Iris pigment epithelial cell (primary cell): ENCODE results near the gene TTC31.
"Not testable (repeated sequence)": the region's sequence is repeated elsewhere in the genome, so short reads cannot be mapped to it uniquely, and the experiment has no call there.

Experiments
- DNase-seq: peaks from one replicate; pipeline ENCODE4 v3.0.0-alpha.2; 2011; ENCODE audit warnings: low read depth

The TTC31 gene

GRCh38 chr2:74482801-74483674 lies at the start of gene TTC31, which contains the start of gene CCDC142:
Gene TTC31, plus strand, starts transcription at chr2:74483081. Its CDS starts 15 bp downstream, at chr2:74483096.
Gene CCDC142, minus strand, starts transcription at chr2:74482998. Its CDS starts 161 bp downstream, at chr2:74482837.
- DNase-seq, result peak; percentile 96

GRCh38 chr2:74436111-74436805 lies 46.6 kb upstream of the TTC31 start:
- DNase-seq, result no peak

GRCh38 chr2:74436848-74437695 lies 45.8 kb upstream of the TTC31 start:
- DNase-seq, result no peak

- no peak for DNase-seq
Measured at GRCh38 chr2:74438248-74438647, 44.6 kb upstream of the TTC31 start.

GRCh38 chr2:74439373-74439772 lies 43.5 kb upstream of the TTC31 start:
- no peak for DNase-seq

GRCh38 chr2:74439803-74440377 lies 43.0 kb upstream of the TTC31 start:
- peak; percentile 36 for DNase-seq

GRCh38 chr2:74440378-74441169 lies 42.3 kb upstream of the TTC31 start:
- peak; percentile 68 for DNase-seq

- no peak for DNase-seq
Measured at GRCh38 chr2:74441170-74441689, 41.7 kb upstream of the TTC31 start.

- DNase-seq, result no peak
Measured at GRCh38 chr2:74441690-74442482, 41.0 kb upstream of the TTC31 start, which contains the start of gene RTKN. Gene RTKN, minus strand, starts transcription at chr2:74441937. Its CDS starts 121 bp downstream, at chr2:74441816.

- not testable (repeated sequence) for DNase-seq
Measured at GRCh38 chr2:74442483-74443297, 40.2 kb upstream of the TTC31 start.

- DNase-seq, result no peak
Measured at GRCh38 chr2:74444498-74445318, 38.2 kb upstream of the TTC31 start.

GRCh38 chr2:74447230-74447999 lies 35.5 kb upstream of the TTC31 start:
- DNase-seq, result no peak

- no peak for DNase-seq
Measured at GRCh38 chr2:74448771-74449170, 34.1 kb upstream of the TTC31 start.

GRCh38 chr2:74450570-74451190 lies 32.2 kb upstream of the TTC31 start:
- no peak for DNase-seq

- DNase-seq, result peak; percentile 98
Measured at GRCh38 chr2:74454654-74455511, 28.0 kb upstream of the TTC31 start, which contains the start of gene INO80B. Gene INO80B, plus strand, starts transcription at chr2:74455087. Its CDS starts 30 bp downstream, at chr2:74455117.

- DNase-seq, result peak; percentile 53
Measured at GRCh38 chr2:74457129-74457548, 25.7 kb upstream of the TTC31 start.
